Suprapubic skin (tissue), 3 donors: ENCODE data around the gene ASCC1.

Experiments used
- CTCF ChIP-seq, 2 donors: fragments of 200-600 bp in 1 of 2; fragments of 450-650 bp in 1 of 2; sonication (generic) in 1 of 2; IDR thresholded peaks; one replicate each; pipeline ENCODE4 v1.5.1; 2016 to 2019; ENCODE audit warnings: antibody characterized with exemption in 2 of 2, mild to moderate bottlenecking in 1 of 2, moderate library complexity in 1 of 2
- EP300 ChIP-seq: sonication (generic); formaldehyde crosslinking; IDR thresholded peaks from one replicate; pipeline ENCODE4 v1.6.1; 2017; ENCODE audit warnings: antibody characterized with exemption
- POLR2A ChIP-seq, 2 donors: fragments of 450-650 bp; IDR thresholded peaks; one replicate each; pipeline ENCODE4 v1.6.1; 2017; ENCODE audit warnings: antibody characterized with exemption in 2 of 2, mild to moderate bottlenecking in 2 of 2, moderate library complexity in 2 of 2

DNA sequence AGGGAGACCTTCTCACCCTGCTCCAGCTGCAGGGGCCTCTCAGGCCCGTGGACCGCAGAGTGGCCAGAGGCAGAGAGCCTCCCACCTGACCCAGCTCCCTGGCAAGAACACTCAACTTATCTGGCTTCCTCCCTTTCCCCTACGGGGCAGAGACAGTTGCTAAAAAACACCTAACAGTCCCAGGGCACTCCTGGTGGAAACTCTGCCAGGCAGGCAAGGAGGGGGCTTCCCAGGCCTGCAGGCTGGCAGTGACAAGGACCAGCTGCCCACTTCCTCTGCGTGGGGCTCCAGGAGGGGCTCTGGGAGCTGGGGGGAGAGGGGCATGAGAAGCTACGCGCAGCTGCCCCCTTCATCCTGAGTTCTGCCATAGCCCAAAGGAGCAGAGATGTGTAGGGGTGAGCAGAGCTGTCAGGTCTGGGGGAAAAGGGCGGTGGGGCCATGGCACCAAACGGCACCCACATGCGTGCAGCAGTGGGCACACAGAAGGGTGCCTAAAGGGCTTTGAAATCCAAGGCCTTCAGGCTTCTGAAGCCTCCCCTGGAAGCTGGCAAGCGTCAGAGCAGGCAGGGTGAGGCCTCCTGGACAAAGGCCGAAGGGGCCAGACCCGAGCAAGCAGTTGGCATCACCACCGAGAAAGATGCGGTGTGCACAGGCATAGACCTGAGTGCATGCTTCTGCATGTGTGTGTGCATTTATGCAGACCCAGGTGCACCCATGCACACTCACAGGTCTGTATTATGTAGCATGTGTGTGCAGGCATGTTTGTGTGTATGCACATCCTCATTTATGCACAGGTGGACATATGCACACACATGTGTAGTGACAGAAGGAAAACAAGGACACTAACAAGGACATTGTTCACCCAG is 142.1 kb downstream of the ASCC1 start:
- no peak for TF ChIP-seq CTCF (IDR thresholded peaks at IDR 0.05)
- TF ChIP-seq POLR2A (IDR thresholded peaks at IDR 0.05), result no peak
- no peak for TF ChIP-seq EP300
